K562 (cell line): ENCODE results near the gene LCP2. TPM values are rescaled to one million over a fixed set of nuclear protein-coding genes. Genes with fewer than 3 reads are reported as not detected.

Experiments
- ATF3 ChIP-seq, 2 experiments: fragments of 450-650 bp in 1 of 2; sonication (generic) in 1 of 2; formaldehyde crosslinking in 1 of 2; IDR thresholded peaks in 1 of 2; conservative IDR thresholded peaks in 1 of 2; 2 replicates each; pipeline versions ENCODE4 v1.6.1 to v1.8.1; 2016 to 2023; ENCODE audit warnings: mild to moderate bottlenecking in 2 of 2, moderate library complexity in 2 of 2, inconsistent platforms in 1 of 2, missing genetic modification reagents in 1 of 2
- ATF6 ChIP-seq: sonication (generic); formaldehyde crosslinking; IDR thresholded peaks from 2 replicates; pipeline ENCODE4 v1.4.0; 2020; ENCODE audit warnings: mild to moderate bottlenecking, missing genetic modification reagents
- BHLHE40 ChIP-seq: IDR thresholded peaks from 2 replicates; pipeline ENCODE4 v1.6.1; 2011; ENCODE audit warnings: low read length, improper control_type of control experiment
- CBFA2T2 ChIP-seq: fragments of 450-650 bp; conservative IDR thresholded peaks from 2 replicates; pipeline ENCODE4 v1.6.1; 2017; ENCODE audit warnings: mild to moderate bottlenecking
- CXXC5 ChIP-seq: fragments of 250-450 bp; sonication (Bioruptor Pico); IDR thresholded peaks from 2 replicates; pipeline ENCODE4 v1.8.0; 2022; ENCODE audit warnings: inconsistent platforms, mild to moderate bottlenecking, moderate library complexity
- E2F4 ChIP-seq: sonication (generic); formaldehyde crosslinking; IDR thresholded peaks from 2 replicates; pipeline ENCODE4 v1.8.0; 2022; ENCODE audit warnings: mild to moderate bottlenecking, low read depth, missing genetic modification reagents
- ELF1 ChIP-seq: fragments of 200-800 bp; sonication (Bioruptor generic); IDR thresholded peaks from 2 replicates; pipeline ENCODE4 v1.6.1; 2016; ENCODE audit warnings: missing genetic modification characterization, missing compliant biosample characterization
- EP300 ChIP-seq: IDR thresholded peaks from 2 replicates; pipeline ENCODE4 v1.6.1; 2012; ENCODE audit warnings: low read length, improper control_type of control experiment
- ESRRA ChIP-seq: fragments of 450-650 bp; IDR thresholded peaks from 2 replicates; pipeline ENCODE4 v1.6.1; 2014; ENCODE audit warnings: low read depth, mild to moderate bottlenecking, moderate library complexity, borderline replicate concordance
- HNRNPLL ChIP-seq: fragments of 200-400 bp; formaldehyde crosslinking; IDR thresholded peaks from 2 replicates; pipeline ENCODE4 v1.6.1; 2017; ENCODE audit warnings: low read length, low read depth, mild to moderate bottlenecking; ENCODE audit not compliant: poor library complexity, severe bottlenecking
- ID3 ChIP-seq, 2 experiments: fragments of 250-450 bp in 1 of 2; fragments of 450-650 bp in 1 of 2; sonication (Bioruptor Pico) in 1 of 2; IDR thresholded peaks; 2 replicates each; pipeline versions ENCODE4 v1.6.1 to v1.8.0; 2016 to 2021; ENCODE audit warnings: mild to moderate bottlenecking in 2 of 2, moderate library complexity in 2 of 2, missing compliant biosample characterization in 1 of 2, missing genetic modification characterization in 1 of 2
- MTA3 ChIP-seq: fragments of 450-650 bp; formaldehyde crosslinking; IDR thresholded peaks from 2 replicates; pipeline ENCODE4 v1.6.1; 2017; ENCODE audit warnings: mild to moderate bottlenecking, borderline replicate concordance
- MYC ChIP-seq, 2 experiments: fragments of 250-450 bp in 1 of 2; sonication (Bioruptor Pico) in 1 of 2; IDR thresholded peaks; 2 replicates each; pipeline versions ENCODE4 v1.5.1 to v1.6.1; 2012 to 2021; ENCODE audit warnings: low read depth in 2 of 2, borderline replicate concordance in 1 of 2, improper control_type of control experiment in 1 of 2, low read length in 1 of 2, mild to moderate bottlenecking in 1 of 2, moderate library complexity in 1 of 2
- NFE2 ChIP-seq: IDR thresholded peaks from 2 replicates; pipeline ENCODE4 v1.6.1; 2014; ENCODE audit warnings: antibody characterized with exemption, low read depth
- NR2C1 ChIP-seq, 2 experiments: fragments of 450-650 bp; IDR thresholded peaks; 2 replicates each; pipeline ENCODE4 v1.6.1; 2017; ENCODE audit warnings: mild to moderate bottlenecking in 2 of 2, antibody characterized with exemption in 1 of 2, inconsistent platforms in 1 of 2, missing compliant biosample characterization in 1 of 2, missing genetic modification characterization in 1 of 2
- PHB ChIP-seq: fragments of 250-450 bp; sonication (Bioruptor Pico); IDR thresholded peaks from 2 replicates; pipeline ENCODE4 v1.5.0; 2021
- POLR2B ChIP-seq: fragments of 450-650 bp; IDR thresholded peaks from 2 replicates; pipeline ENCODE4 v1.6.1; 2018; ENCODE audit warnings: low read depth; ENCODE audit not compliant: partially characterized antibody
- SMARCA5 ChIP-seq: fragments of 450-650 bp; IDR thresholded peaks from 2 replicates; pipeline ENCODE4 v1.6.1; 2016
- STAT5A ChIP-seq: IDR thresholded peaks from 2 replicates; pipeline ENCODE4 v1.6.1; 2012; ENCODE audit warnings: low read length, inconsistent platforms, borderline replicate concordance
- TBL1XR1 ChIP-seq, 2 experiments: IDR thresholded peaks; 2 replicates each; pipeline ENCODE4 v1.6.1; 2012; ENCODE audit warnings: improper control_type of control experiment in 2 of 2, low read length in 2 of 2, mild to moderate bottlenecking in 1 of 2
- TCF3 ChIP-seq: sonication (generic); formaldehyde crosslinking; IDR thresholded peaks from 2 replicates; pipeline ENCODE4 v1.4.0; 2020; ENCODE audit warnings: mild to moderate bottlenecking, missing genetic modification reagents
- TCF7L2 ChIP-seq: fragments of 150-350 bp; IDR thresholded peaks from 2 replicates; pipeline ENCODE4 v1.6.1; 2016; ENCODE audit warnings: low read depth, mild to moderate bottlenecking, low read length, moderate library complexity
- XRCC5 ChIP-seq: fragments of 200-400 bp; formaldehyde crosslinking; IDR thresholded peaks from 2 replicates; pipeline ENCODE4 v1.6.1; 2017; ENCODE audit warnings: low read depth, mild to moderate bottlenecking, low read length
- ZFPM2 ChIP-seq: fragments of 250-450 bp; sonication (Bioruptor Pico); IDR thresholded peaks from 2 replicates; pipeline ENCODE4 v1.5.1; 2022; ENCODE audit warnings: mild to moderate bottlenecking
- polyA plus RNA-seq, 8 experiments: library from polyadenylated mRNA; depleted of rRNA in 4 of 8; stranded (reverse) in 5 of 8; unstranded in 3 of 8; fragments of >200 nt; fragmentation: Nextera tagmentation in 2 of 8; fragmentation: Illumina TruSeq in 1 of 8; extraction: Ambion mirVana in 2 of 8; extraction: Trizol in 1 of 8; gene quantifications; 2 replicates each; pipeline versions ENCODE4 v1.2.1 to v1.2.3, GENCODE V29; 2011 to 2014; ENCODE audit warnings: inconsistent platforms in 1 of 8, missing spikeins in 1 of 8
- total RNA-seq, 7 experiments: library from RNA; depleted of rRNA in 6 of 7; stranded (reverse); fragments of >200 nt in 6 of 7; fragmentation: Illumina TruSeq in 2 of 7; extraction: Trizol in 2 of 7; gene quantifications; 2 replicates each; pipeline versions ENCODE4 v1.2.1 to v1.2.3, GENCODE V29; 2011 to 2021; ENCODE audit warnings: low replicate concordance in 1 of 7

The LCP2 gene
- total and polyA plus RNA-seq, 9 of the 15 experiments (the other 6 are each of a cell fraction or from before 2014, with no cell fraction given) = 4.0 to 31.3 (median 14.6) TPM

- TF ChIP-seq E2F4 (CRISPR knock-in tag) (no peak), ATF6 (CRISPR knock-in tag) (0 out of 2 replicates have a peak, but pooled peaks have one; percentile 17), ID3 (CRISPR knock-in tag; IDR thresholded peaks at IDR 0.05) (no peak), ID3 (tag; IDR thresholded peaks at IDR 0.05) (peak; percentile 55; the same call in 1 of the 2 replicates), ZFPM2 (CRISPR knock-in tag) (no peak), XRCC5 (no peak), ESRRA (peak; percentile 99), MYC (IDR thresholded peaks at IDR 0.05; ENCODE audit: low read depth, low read length) (peak; percentile 59), MYC (CRISPR knock-in tag; IDR thresholded peaks at IDR 0.05; ENCODE audit: borderline replicate concordance, low read depth) (no peak), ATF3 (IDR thresholded peaks at IDR 0.05) (peak; percentile 81), ATF3 (CRISPR knock-in tag; conservative IDR thresholded peaks at IDR 0.05) (no peak), STAT5A (peak; percentile 46; the same call in 1 of the 2 replicates), TBL1XR1 (IDR thresholded peaks at IDR 0.05; ENCODE audit: low read length in 2 of 2) (peak in 1 of 2 experiments; percentile 48; a peak in 1 of 4 replicates), MTA3 (0 out of 2 replicates have a peak, but pooled peaks have one; percentile 63), HNRNPLL (no peak), NR2C1 (IDR thresholded peaks at IDR 0.05) (no peak), NR2C1 (tag; IDR thresholded peaks at IDR 0.05) (peak; percentile 54), TCF3 (peak; percentile 81), SMARCA5 (no peak), ELF1 (tag) (0 out of 2 replicates have a peak, but pooled peaks have one; percentile 11), PHB (no peak), CBFA2T2 (peak; percentile 71), EP300 (peak; percentile 90), TCF7L2 (no peak), BHLHE40 (peak; percentile 78), CXXC5 (CRISPR knock-in tag) (peak; percentile 77), POLR2B (no peak), NFE2 (peak; percentile 17; the same call in 1 of the 2 replicates)
These were observed 8.8 kb upstream of the LCP2 start (continued) for GRCh38 chr5:170306381-170306831.
